Memory B cell (primary cell): ENCODE data around the gene SPTY2D1.
"Not testable (repeated sequence)": the region's sequence is repeated elsewhere in the genome, so short reads cannot be mapped to it uniquely, and the experiment has no call there.

ENCODE experiments used
- ATAC-seq: fragments of 150-1000 bp; cut with Tn5 transposase; 2 replicates; pipeline ENCODE4 v1.10.0; 2021; ENCODE audit warnings: low read depth, mild to moderate bottlenecking, moderate library complexity
- DNase-seq, 2 donors: peaks; one replicate each; pipeline ENCODE4 v3.0.0; 2022; ENCODE audit warnings: low spot score in 2 of 2
- H3K27ac Mint-ChIP-seq: one replicate; pipeline ENCODE4 v1.8.0; 2022; ENCODE audit warnings: mild to moderate bottlenecking, moderate library complexity, mixed read lengths
- H3K27me3 Mint-ChIP-seq: one replicate; pipeline ENCODE4 v1.8.0; 2022; ENCODE audit warnings: mixed read lengths
- H3K36me3 Mint-ChIP-seq: one replicate; pipeline ENCODE4 v1.8.0; 2022; ENCODE audit warnings: mild to moderate bottlenecking, mixed read lengths
- H3K4me1 Mint-ChIP-seq: one replicate; pipeline ENCODE4 v1.8.0; 2022; ENCODE audit warnings: mixed read lengths
- H3K4me3 Mint-ChIP-seq: one replicate; pipeline ENCODE4 v1.8.0; 2022; ENCODE audit warnings: mild to moderate bottlenecking, moderate library complexity, mixed read lengths
- H3K9me3 Mint-ChIP-seq: one replicate; pipeline ENCODE4 v1.8.0; 2022; ENCODE audit warnings: mixed read lengths

The SPTY2D1 gene

GRCh38 chr11:18600915-18601569 is 33.1 kb downstream of the SPTY2D1 start:
- H3K9me3 Mint-ChIP-seq, result no peaks in the 10 kb centered on the region
- no peak overlapping the region for H3K4me3 Mint-ChIP-seq
- peaks cover 3% of the 10 kb centered on the region for H3K36me3 Mint-ChIP-seq
- no peak overlapping the region for H3K27ac Mint-ChIP-seq
- no peaks in the 10 kb centered on the region for H3K4me1 Mint-ChIP-seq
- no peak for DNase-seq
- no peaks in the 10 kb centered on the region for H3K27me3 Mint-ChIP-seq
- ATAC-seq, result no peak

- no peak for DNase-seq
- Mint-ChIP-seq H3K4me3 (no peak within 1 kb of the TSS), H3K4me1 (no peaks in the 10 kb centered on the region), H3K27ac (no peak within 1 kb of the TSS), H3K36me3 (no peaks in the 10 kb centered on the region), H3K27me3 (no peaks in the 10 kb centered on the region), H3K9me3 (no peaks in the 10 kb centered on the region)
- ATAC-seq, result no peak
Measured at GRCh38 chr11:18599739-18600230, 34.4 kb downstream of the SPTY2D1 start, which contains the start of gene MISFA. TSS of gene MISFA (plus strand) at chr11:18599789. CDS start at chr11:18599929, 140 bp downstream.

- Mint-ChIP-seq H3K27me3 (no peaks in the 10 kb centered on the region), H3K27ac (no peak overlapping the region), H3K36me3 (no peaks in the 10 kb centered on the region), H3K4me3 (no peak overlapping the region), H3K4me1 (peaks cover 2% of the 10 kb centered on the region), H3K9me3 (no peaks in the 10 kb centered on the region)
- ATAC-seq (no peak), DNase-seq (no peak)
Measured at GRCh38 chr11:18594999-18595749, 39.0 kb downstream of the SPTY2D1 start.

- H3K4me1 Mint-ChIP-seq, H3K27ac Mint-ChIP-seq, H3K27me3 Mint-ChIP-seq: not testable (repeated sequence)
Measured at GRCh38 chr11:18594088-18594487, 40.1 kb downstream of the SPTY2D1 start.

GRCh38 chr11:18590571-18590970 is 43.6 kb downstream of the SPTY2D1 start:
- no peak overlapping the region for H3K4me3 Mint-ChIP-seq
- peaks cover 3% of the 10 kb centered on the region for H3K4me1 Mint-ChIP-seq
- no peaks in the 10 kb centered on the region for H3K27me3 Mint-ChIP-seq
- DNase-seq (no peak), ATAC-seq (no peak)
- no peaks in the 10 kb centered on the region for H3K9me3 Mint-ChIP-seq
- H3K27ac Mint-ChIP-seq, result no peak overlapping the region
- H3K36me3 Mint-ChIP-seq, result no peaks in the 10 kb centered on the region

More at GRCh38 chr11:18594088-18594487, 40.1 kb downstream of the SPTY2D1 start:
- not testable (repeated sequence) for H3K9me3 Mint-ChIP-seq, DNase-seq, H3K4me3 Mint-ChIP-seq, ATAC-seq, H3K36me3 Mint-ChIP-seq

- Mint-ChIP-seq H3K27ac (no peak within 1 kb of the TSS), H3K27me3 (no peaks in the 10 kb centered on the region), H3K36me3 (no peaks in the 10 kb centered on the region), H3K9me3 (no peaks in the 10 kb centered on the region), H3K4me3 (no peak within 1 kb of the TSS), H3K4me1 (peaks cover 3% of the 10 kb centered on the region)
- ATAC-seq (peak; percentile 46), DNase-seq (peak; percentile 16 to 37)
Measured at GRCh38 chr11:18588297-18589252, 45.6 kb downstream of the SPTY2D1 start, which contains the start of gene UEVLD. TSS of gene UEVLD (minus strand) at chr11:18588734. CDS start at chr11:18588654, 80 bp downstream.

GRCh38 chr11:18581825-18582224 is 52.3 kb downstream of the SPTY2D1 start:
- Mint-ChIP-seq H3K27me3 (no peaks in the 10 kb centered on the region), H3K27ac (no peak overlapping the region), H3K4me3 (no peak overlapping the region), H3K36me3 (peaks cover 9% of the 10 kb centered on the region), H3K4me1 (no peaks in the 10 kb centered on the region), H3K9me3 (no peaks in the 10 kb centered on the region)
- ATAC-seq (no peak), DNase-seq (no peak)

- DNase-seq (no peak), ATAC-seq (no peak)
- Mint-ChIP-seq H3K27ac (no peak overlapping the region), H3K4me1 (no peaks in the 10 kb centered on the region), H3K36me3 (peaks cover 14% of the 10 kb centered on the region), H3K27me3 (no peaks in the 10 kb centered on the region), H3K4me3 (no peak overlapping the region), H3K9me3 (no peaks in the 10 kb centered on the region)
Measured at GRCh38 chr11:18580113-18580766, 53.9 kb downstream of the SPTY2D1 start.

- no peaks in the 10 kb centered on the region for H3K9me3 Mint-ChIP-seq
- no peak overlapping the region for H3K4me3 Mint-ChIP-seq
- ATAC-seq, result no peak
Measured at GRCh38 chr11:18578975-18579598, 55.1 kb downstream of the SPTY2D1 start.

GRCh38 chr11:18575361-18575760 is 58.8 kb downstream of the SPTY2D1 start:
- Mint-ChIP-seq H3K27ac (no peak overlapping the region), H3K27me3 (no peaks in the 10 kb centered on the region), H3K4me3 (no peak overlapping the region), H3K36me3 (peaks cover 24% of the 10 kb centered on the region), H3K9me3 (no peaks in the 10 kb centered on the region), H3K4me1 (no peaks in the 10 kb centered on the region)
- DNase-seq (no peak), ATAC-seq (no peak)

More at GRCh38 chr11:18578975-18579598, 55.1 kb downstream of the SPTY2D1 start:
- Mint-ChIP-seq H3K4me1 (no peaks in the 10 kb centered on the region), H3K36me3 (peaks cover 14% of the 10 kb centered on the region), H3K27me3 (no peaks in the 10 kb centered on the region), H3K27ac (no peak overlapping the region)
- DNase-seq, result no peak

- ATAC-seq (no peak), DNase-seq (no peak)
- Mint-ChIP-seq H3K4me1 (no peaks in the 10 kb centered on the region), H3K4me3 (no peak overlapping the region), H3K27ac (no peak overlapping the region), H3K36me3 (peaks cover 11% of the 10 kb centered on the region), H3K27me3 (no peaks in the 10 kb centered on the region), H3K9me3 (no peaks in the 10 kb centered on the region)
Measured at GRCh38 chr11:18567081-18567480, 67.1 kb downstream of the SPTY2D1 start.

- no peak overlapping the region for H3K4me3 Mint-ChIP-seq
- no peaks in the 10 kb centered on the region for H3K9me3 Mint-ChIP-seq
- no peak overlapping the region for H3K27ac Mint-ChIP-seq
- DNase-seq (no peak), ATAC-seq (no peak)
- no peaks in the 10 kb centered on the region for H3K27me3 Mint-ChIP-seq
- H3K4me1 Mint-ChIP-seq, result no peaks in the 10 kb centered on the region
- peaks cover 7% of the 10 kb centered on the region for H3K36me3 Mint-ChIP-seq
Measured at GRCh38 chr11:18566406-18566805, 67.7 kb downstream of the SPTY2D1 start.

- ATAC-seq (no peak), DNase-seq (no peak)
- no peaks in the 10 kb centered on the region for H3K27me3 Mint-ChIP-seq
- H3K9me3 Mint-ChIP-seq, result no peaks in the 10 kb centered on the region
- H3K36me3 Mint-ChIP-seq, result peaks cover 6% of the 10 kb centered on the region
- no peaks in the 10 kb centered on the region for H3K4me1 Mint-ChIP-seq
- H3K27ac Mint-ChIP-seq, result no peak overlapping the region
- no peak overlapping the region for H3K4me3 Mint-ChIP-seq
Measured at GRCh38 chr11:18564149-18564548, 70.0 kb downstream of the SPTY2D1 start.
